BLaER1 treated with 17β-estradiol and CSF1 and Interleukin-3, amounts not matched to agents 10 nM and 100 nM (cell line): ENCODE data around the gene NBPF10.
"Not testable (repeated sequence)": the region's sequence is repeated elsewhere in the genome, so short reads cannot be mapped to it uniquely, and the experiment has no call there.

Source experiments
- H3K27ac ChIP-seq, 11 experiments: shearing (Covaris generic); formaldehyde crosslinking; 2 replicates each; pipeline ENCODE4 v1.8.1; 2022
- H3K27me3 ChIP-seq, 11 experiments: shearing (Covaris generic); formaldehyde crosslinking; 2 replicates each; pipeline ENCODE4 v1.8.1; 2022
- H3K36me3 ChIP-seq, 11 experiments: shearing (Covaris generic); formaldehyde crosslinking; 2 replicates each; pipeline ENCODE4 v1.8.1; 2022
- H3K4me1 ChIP-seq, 10 experiments: shearing (Covaris generic); formaldehyde crosslinking; 2 replicates each; pipeline ENCODE4 v1.8.1; 2022
- H3K4me2 ChIP-seq, 11 experiments: shearing (Covaris generic); formaldehyde crosslinking; 2 replicates each; pipeline ENCODE4 v1.8.1; 2022
- H3K4me3 ChIP-seq, 10 experiments: shearing (Covaris generic); formaldehyde crosslinking; 2 replicates each; pipeline ENCODE4 v1.8.1; 2022
- H3K9ac ChIP-seq, 11 experiments: shearing (Covaris generic); formaldehyde crosslinking; 2 replicates each; pipeline ENCODE4 v1.8.1; 2022
- H3K9me3 ChIP-seq, 11 experiments: shearing (Covaris generic); formaldehyde crosslinking; replicated peaks in 1 of 11; 2 replicates each; pipeline ENCODE4 v1.8.1; 2022
- H4K20me1 ChIP-seq, 11 experiments: shearing (Covaris generic); formaldehyde crosslinking; 2 replicates each; pipeline ENCODE4 v1.8.1; 2022

Gene NBPF10

GRCh38 chr1:146144465-146144864 is at the start of gene NBPF10:
TSS of gene NBPF10 (minus strand) at chr1:146144804. CDS start at chr1:146144769, 35 bp downstream.
- H3K27me3 ChIP-seq, H4K20me1 ChIP-seq, H3K27ac ChIP-seq, H3K4me2 ChIP-seq, H3K9ac ChIP-seq, H3K4me3 ChIP-seq, H3K4me1 ChIP-seq, H3K36me3 ChIP-seq, H3K9me3 ChIP-seq: not testable (repeated sequence)

- H3K27ac ChIP-seq, result peak overlapping the region in 1 of 11 experiments; percentile 11; a peak in 2 of 22 replicates
- H4K20me1 ChIP-seq, H3K4me2 ChIP-seq, H3K9ac ChIP-seq, H3K27me3 ChIP-seq, H3K9me3 ChIP-seq, H3K36me3 ChIP-seq, H3K4me3 ChIP-seq, H3K4me1 ChIP-seq: not testable (repeated sequence)
Observed at GRCh38 chr1:146174531-146174930, 29.9 kb upstream of the NBPF10 start.

GRCh38 chr1:146167740-146168139 is 23.1 kb upstream of the NBPF10 start:
- not testable (repeated sequence) for H3K4me1 ChIP-seq, H3K4me3 ChIP-seq, H4K20me1 ChIP-seq, H3K27ac ChIP-seq, H3K9ac ChIP-seq, H3K36me3 ChIP-seq, H3K9me3 ChIP-seq, H3K27me3 ChIP-seq, H3K4me2 ChIP-seq

- not testable (repeated sequence) for H3K9ac ChIP-seq, H4K20me1 ChIP-seq, H3K36me3 ChIP-seq, H3K4me1 ChIP-seq, H3K4me2 ChIP-seq, H3K27me3 ChIP-seq, H3K27ac ChIP-seq, H3K9me3 ChIP-seq, H3K4me3 ChIP-seq
Observed at GRCh38 chr1:146167273-146167672, 22.7 kb upstream of the NBPF10 start.
